GM21390 (cell line): ENCODE results near the gene TTPAL.

Experiments used
- ATAC-seq: cut with Tn5 transposase; IDR thresholded peaks from one replicate; pipeline ENCODE4 v1.9.1; 2021; ENCODE audit not compliant: unreplicated experiment

Gene TTPAL

DNA sequence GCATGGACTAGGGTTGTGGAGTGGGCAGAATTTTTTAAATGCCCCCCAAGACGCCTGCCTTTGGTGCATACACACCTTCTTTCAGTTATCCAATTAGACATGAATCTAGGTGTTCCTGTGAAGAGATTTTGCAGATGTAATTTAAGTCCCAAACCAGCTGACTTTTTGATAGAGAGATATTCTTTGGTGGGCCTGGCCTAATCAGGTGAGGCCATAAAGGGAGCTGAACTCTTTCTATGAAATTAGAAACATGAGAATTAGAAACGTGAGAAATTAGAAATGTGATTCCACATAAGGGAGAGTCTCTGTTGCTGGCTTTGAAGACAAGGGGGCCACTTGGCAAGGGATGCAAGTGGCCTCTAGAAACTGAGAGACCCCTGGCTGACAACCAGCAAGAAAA lies 36.4 kb upstream of the TTPAL start:
- ATAC-seq, result no peak

DNA sequence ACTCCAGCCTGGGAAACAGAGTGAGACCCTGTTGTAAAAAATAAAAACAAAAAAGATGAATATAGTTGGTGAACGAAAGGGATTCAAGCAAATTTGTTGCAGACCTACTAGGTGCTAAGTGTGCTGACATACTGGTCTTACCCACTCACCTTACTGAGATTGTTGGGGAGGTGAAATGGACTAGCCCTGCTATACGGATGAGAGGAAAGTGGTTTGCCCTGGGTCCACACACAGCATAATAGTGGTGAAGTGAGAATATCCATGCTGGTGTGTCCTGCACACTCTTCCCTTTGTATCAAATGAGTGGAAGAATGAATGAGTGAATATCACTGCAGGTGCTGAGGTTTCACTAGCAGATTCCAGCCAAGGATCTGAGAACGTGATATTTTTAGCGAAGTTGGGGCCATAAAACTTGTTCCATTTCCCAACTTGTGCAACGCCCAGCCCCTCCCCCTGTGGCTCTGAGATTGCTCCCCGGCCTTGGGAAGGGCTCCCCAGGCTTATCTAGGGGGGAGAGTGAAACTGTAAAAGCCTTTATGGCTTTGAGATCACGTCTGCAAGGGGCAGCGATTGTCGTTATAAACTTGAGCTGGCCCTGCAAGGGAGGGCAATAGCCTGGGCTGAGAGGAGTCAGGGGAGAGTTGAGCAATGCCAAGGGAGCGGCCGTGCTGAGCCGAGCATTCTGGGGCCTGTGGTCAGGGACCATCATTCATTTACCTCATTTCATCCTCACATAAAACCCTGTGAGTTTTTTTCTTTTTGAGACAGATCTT lies 33.2 kb upstream of the TTPAL start:
- ATAC-seq, result no peak

DNA sequence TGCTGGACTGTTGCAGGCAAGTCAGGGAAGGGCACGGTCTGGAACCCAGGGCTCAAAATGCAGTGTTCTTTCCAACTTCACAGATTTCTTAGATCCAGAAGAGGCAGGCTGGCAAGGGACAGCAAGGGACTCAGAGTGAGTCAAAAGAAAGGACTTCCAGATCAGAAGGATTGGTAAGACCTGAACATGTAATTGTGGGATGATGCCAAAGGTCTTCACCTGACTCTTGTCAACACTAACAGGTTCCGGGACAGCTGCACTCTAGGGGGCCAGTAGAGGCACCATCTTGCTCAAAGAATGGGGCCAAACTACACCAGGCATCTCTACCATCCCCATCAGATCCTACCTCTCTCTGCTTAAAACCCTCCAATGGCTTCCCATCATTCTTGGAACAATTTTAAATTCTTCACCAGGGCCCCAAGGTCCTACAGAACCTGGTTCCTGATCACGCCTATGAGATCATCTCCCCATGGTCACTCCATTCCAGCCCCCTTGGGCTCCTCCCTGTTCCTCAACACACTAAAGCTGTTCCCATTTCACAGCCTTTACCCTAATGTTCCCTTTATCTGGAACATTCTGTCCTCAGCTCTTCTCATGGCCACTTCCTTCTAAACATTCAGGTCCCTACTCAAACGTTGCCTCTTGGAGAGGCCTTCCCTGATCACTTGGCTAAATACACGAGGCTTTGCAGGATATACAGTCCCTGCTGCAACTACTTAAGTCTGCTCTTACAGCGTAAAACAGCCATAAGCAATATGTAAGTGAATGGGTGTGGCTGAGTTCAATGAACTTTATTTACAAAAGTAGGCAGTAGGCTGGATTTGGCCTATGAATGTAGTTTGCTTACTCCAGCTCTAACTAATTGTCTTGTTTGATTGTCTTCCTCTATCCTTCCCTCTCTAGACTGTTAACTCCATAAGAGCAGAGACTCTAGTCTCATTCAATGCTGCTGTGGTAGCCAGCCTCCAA lies 29.6 kb upstream of the TTPAL start:
- no peak for ATAC-seq

DNA sequence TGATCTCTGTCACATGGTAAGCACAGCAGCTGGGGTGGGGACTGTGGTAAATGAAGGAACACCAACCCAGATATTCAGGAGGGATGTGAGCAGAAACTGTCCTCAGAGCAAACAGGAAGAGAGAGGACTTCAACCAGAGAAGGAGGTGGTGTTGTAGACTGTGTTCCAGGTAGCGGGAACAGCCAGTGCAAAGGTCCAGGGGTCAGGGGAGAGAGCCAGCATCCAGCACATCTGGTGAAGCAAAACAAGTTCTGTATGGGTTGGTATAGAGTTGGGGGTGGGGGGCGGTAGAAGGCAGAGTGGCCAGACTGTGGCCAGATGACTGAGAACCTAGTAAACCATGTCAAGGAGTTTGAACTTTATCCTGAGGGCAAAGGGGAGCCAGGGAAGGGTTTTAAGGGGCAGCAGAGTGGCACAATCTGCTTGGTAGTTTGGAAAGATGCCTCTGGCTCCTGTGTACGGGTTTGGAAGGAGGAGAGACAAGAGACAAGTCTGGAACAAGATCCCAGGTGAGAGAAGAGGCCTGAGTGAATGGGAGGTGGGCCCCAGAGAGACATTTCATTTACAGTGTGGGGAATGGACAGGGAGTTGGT lies 27.8 kb upstream of the TTPAL start:
- ATAC-seq, result no peak

DNA sequence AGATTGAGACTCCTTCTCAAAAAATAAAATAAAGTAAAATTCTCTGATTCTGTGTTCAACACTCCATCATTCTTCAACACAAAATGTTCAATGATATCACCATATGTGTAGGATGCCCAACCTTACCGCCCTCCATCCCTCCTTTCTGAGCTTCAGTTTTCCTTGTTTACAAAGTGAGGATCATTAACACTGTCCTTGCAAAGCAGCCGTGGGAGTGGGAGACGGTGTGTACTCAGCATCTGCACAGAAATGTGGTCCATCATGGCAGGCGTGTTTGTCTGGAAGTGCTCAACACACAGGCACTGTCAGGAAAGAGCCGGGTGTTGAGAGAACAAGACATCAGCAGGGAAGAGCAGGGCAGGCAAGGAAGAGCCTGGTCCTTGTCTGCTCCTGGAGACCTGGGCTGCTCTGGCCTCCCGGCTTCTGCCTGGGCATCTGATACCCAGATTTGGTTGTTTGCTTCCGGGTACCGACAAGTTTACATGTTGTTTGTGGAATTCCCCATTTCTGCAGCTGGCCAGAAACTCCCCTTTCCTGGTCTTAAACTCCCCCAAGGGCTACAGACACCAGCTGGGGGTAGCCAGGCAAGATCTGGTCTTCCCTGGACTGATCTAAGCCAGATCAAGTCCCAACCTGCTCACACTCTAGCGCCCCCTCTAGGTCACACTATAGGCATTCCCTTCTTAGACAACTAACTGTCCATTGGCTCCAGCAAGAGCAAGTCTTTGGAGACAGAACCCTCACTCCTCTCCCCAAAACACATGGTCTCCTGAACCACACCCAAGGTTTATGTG lies 26.7 kb upstream of the TTPAL start:
- ATAC-seq, result no peak

DNA sequence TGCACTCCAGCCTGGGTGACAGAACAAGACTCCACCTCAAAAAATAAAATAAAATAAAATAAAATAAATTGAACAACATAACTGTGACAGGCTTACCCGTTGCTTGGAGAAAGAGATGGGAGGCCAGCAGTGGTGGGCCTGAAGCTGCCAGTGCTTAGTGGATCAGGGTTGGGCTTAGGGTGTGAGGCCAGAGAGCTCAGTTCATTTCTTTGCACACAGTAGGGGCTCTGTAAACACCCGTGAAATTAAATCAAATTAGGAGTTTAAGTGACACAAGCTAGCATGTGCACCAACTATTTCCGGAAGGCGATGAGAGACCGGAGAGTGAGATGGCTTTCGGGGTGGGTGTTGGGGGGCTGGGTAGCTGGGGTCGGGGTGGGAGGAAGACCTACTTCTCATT lies 25.8 kb upstream of the TTPAL start:
- no peak for ATAC-seq

DNA sequence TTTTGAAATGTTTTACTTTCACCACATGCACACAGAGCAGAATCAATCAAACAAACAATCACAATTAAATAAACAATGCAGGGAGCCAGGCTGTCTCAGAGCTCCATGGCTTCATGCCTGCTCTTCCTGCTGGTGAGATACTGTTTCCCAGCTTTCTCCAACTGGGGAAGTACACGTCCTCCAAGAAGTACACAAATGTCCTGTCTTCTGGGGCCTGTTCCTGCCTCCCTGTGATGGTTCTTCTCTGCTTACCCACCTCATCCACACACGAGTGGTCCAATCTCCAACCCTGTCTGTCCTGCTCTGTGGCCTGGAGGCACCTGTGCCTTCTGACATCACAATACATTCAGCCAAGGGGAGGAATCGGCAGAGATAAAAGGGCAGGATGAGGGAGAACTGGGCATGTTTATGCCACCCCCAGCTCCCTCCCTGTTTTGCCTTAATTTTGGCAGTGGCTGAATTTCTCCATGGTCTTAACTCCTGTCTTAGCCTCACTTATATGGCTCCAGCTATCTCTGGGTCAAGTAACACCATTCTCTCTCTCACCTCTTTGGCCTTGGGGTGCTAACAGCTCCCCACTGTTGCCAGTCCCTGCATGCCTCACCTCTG lies 25.3 kb upstream of the TTPAL start:
- ATAC-seq, result no peak

DNA sequence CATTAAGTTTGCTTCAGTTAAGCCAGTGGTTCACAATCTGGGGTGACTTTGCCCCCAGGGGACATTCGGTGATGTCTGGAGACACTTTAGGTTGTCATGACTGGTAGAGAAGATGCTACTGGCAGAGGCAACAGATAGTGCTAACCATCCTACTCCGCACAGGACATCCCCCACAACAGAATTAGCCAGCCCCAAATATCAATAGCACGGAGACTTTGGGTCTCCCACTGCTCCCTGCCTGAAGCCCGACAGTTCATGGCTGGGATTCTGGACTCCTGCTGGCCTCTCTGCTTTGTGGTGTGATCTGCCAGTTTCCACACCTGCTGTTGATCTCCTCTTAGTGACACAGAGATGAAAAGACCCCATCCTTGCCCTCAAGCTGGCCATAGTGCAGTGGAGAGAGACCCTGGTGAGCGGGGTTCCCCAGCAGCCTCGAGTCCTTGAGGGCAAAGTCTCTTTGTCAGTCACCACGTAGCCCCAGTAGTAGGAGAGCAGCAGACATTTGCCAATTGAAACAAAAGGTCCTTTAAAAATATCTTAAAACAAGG lies 24.7 kb upstream of the TTPAL start:
- ATAC-seq, result no peak

DNA sequence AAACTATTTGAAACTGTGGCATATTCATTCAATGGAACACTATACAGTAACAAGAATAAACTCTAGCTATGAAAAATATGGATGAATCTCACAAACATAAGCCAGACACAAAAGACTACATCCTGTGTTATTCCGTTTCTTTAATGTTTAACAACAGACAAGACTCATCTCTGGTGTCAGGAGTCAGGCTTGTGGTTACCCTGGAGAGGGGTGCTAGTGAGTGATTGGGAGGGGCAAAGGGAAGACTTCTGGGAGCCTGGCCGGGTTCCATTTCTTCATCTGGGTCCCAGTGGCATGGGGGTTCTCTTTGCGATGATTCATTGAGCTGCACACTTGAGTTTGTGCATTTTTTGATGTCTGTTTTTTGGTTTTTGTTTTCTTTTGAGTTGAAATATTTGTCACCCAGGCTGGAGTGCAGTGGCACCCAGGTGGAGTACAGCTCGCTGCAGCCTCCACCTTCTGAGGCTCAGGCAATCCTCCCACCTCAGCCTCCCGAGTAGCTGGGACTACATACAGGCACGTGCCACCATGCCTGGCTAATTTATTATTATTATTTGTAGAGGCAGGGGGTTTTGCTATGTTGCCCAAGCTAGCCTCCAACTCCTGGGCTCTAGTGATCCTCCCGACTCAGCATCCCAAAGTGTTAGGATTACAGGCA lies 21.2 kb upstream of the TTPAL start:
- no peak for ATAC-seq

DNA sequence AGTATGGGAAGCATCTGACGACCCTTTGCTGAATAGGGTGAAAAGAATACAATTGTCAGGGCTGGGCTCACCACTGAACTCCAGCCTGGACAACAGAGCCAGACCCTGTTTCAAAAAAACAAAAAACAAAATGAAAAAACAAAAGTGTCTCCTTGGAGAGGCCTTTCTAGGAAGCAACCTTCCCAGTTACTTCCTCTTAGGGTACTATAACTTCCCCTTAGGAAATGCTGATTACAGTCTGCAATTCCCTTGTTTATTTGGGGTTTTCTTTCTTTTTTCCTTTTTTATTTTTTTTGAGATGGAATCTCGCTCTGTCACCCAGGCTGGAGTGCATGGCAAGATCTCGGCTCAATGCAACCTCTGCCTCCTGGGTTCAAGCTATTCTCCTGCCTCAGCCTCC lies 20.5 kb upstream of the TTPAL start:
- ATAC-seq, result no peak

DNA sequence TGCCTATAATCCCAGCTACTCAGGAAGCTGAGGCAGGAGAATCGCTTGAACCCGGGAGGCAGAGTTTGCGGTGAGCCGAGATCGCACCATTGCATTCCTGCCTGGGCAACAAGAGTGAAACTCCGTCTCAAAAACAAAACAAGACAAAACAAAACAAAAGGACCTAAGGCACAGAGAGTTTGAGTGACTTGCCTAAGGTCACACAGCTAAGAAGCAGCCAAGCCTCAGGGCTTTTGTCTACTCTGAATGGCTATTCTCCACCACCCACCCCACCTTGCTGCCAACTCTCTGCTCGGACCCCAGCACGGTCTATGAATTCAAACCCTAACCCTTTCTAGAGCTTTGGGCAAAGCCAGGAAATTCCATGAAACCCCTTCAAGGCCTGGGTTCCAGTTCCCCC lies 19.1 kb upstream of the TTPAL start:
- ATAC-seq, result no peak

DNA sequence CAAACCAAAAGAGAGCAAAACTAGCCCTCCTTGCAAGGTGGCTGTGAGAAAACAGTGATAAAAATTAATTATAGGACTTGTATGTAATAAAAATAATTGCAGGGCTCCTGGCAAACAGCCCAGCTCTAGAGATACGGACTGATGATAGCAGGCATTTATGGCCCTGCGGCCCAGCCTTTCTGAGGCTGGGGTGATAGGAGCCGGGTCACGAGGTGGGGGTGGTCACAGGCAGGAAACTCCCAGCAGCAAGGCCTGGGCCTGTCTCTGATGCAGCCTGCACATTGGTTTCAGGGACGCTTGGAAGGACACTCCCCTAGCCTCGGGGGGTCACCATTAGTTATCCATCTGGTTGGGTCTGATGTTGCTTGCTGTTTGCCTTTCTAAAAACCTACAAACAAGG lies 18.7 kb upstream of the TTPAL start:
- no peak for ATAC-seq

DNA sequence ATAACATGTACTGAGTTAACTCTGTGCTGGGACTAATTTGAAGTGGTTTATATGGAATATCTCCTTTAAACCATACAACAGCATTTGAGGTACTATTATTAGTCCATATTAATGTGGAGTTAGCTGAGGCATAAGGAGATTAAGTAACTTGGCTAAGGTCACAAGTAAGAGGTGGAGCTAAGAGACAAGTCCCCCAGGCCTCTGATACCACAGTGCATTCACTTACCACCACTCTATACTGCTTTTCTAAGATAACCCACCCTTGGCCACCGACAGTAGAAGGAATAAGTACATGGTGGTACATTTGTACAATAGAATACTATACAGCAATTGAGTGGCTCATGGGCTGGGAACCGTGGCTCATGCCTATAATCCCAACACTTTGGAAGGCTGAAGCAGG lies 16.4 kb upstream of the TTPAL start:
- no peak for ATAC-seq

DNA sequence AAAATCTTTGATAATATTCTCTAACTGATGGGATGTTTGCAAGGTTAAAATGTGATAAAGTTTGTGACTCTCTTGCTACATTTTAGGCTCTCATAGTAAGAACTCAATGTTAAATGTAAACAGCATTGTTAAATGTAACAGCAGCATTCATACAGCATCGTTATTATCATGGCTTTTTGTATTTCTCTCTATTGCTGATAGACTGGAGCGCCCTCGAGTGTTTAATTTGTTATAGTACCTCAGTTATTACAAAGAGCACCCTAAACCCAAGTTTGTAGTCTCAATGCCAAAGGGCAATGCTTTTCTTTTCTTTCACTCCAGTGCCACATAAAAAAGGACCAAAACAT lies 14.9 kb upstream of the TTPAL start:
- no peak for ATAC-seq

DNA sequence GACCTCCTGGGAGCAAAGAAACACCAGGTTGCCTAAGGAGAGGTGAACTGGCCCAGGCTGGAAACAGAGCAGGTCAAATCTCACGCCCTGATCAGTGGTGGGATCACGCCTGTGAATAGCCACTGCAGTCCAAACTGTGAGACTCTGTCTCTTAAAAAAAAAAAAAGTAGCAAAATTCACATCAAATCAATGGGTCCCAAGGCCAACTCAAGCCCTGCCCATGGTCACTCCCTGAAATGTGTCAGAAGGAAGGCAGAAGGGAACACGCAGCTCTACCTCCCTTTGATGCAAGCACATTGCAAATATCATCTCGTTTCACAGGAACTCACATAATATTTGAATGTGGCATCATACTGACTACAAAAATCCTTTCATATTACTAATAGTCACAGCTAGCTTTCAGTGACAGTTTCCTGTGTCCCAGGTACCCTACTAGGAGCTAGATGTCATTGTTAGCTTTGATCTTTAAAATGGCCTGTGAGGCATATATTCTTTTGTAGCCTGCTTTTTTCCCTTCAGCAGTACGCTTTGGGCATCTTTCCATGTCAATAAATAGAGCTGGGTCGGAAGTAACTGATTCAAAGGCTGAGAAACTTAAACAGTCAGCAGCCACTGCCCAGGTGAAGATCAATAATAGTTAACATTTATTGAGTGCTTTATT lies 14.4 kb upstream of the TTPAL start:
- no peak for ATAC-seq

DNA sequence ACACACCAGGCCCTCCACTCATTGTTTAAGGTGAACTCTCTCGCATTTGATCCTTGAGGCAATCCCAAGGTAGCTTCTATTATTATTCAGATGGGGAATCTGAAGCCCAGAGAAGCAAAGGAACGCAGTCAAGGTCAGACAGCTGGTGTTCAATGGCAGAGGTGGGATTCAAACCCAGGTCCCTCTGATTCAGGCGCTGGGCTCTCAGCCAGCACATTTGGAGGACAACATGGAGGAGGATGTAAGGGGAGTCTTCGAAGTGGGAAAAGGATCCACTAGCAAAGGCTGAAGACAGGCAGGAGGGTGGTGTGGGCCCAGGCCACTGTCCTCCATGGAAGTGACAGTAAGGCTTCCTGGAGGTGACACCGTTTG lies 13.9 kb upstream of the TTPAL start:
- no peak for ATAC-seq

DNA sequence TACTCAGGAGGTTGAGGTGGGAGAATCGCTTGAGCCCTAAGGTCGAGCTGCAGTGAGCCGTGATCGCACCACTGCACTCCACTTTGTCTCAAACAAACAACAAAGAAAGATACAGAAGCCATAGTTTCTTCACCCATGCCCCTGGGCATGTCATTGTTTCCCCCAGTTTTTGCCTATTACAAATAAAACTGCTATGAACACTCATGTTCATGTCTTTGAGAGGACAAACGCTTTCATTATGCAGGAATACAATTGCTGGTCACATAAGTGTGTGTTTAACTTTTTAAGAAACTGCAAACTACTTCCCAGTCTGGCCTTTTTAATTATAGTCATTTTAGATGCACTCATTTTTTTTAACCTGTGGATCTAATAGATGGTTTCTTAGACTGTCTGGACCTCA lies 12.2 kb upstream of the TTPAL start:
- ATAC-seq, result no peak

DNA sequence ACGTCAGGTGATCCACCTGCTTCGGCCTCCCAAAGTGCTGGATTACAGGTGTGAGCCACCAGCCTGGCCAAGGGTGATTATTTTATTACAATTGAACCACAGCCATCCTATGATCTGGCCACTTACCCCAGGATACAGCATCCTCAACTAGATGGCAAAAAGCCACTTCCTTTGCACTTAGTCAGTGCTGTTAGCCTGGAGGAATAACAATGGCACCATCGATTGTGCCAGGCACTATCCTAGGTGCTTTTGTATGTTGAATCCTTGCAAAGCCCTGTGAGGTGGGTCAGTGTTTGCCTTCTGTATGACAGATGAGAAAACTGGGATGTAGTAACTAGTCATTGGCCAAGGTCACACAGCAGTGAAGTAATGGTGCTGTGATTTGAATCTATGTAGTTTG lies 11.2 kb upstream of the TTPAL start:
- ATAC-seq, result no peak

DNA sequence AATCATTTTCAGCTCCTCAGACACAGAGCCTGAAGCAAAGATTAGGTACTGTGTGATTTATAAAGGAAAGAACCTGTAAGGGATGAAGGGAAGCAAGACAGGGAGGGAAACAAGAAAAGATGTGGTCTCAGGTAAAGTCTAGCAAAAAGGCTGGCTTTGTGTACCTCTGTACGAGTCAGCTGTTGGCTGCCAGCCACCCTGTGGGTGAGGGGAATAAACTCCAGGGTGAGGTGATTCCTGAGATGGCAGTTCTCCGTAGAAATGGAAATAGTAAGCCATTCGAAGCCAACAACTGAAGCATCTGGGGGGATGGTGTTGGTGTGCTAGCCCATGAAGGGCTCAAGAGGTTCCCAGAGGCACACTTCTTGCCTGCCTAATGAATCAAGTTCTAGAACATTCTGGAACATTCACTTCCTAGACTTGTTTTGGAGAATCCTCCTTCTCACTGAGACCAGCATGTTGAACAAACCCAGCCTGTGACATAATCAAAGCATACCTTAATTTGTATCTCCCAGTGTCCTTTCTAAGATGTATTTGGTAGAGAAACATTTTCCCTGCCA lies 10.6 kb upstream of the TTPAL start:
- ATAC-seq, result no peak
